ENCODE data around the gene ARMC9. TPM values are rescaled to one million over a fixed set of nuclear protein-coding genes. Genes with fewer than 3 reads are reported as not detected.
A peak's percentile ranks its signal among the peaks of the same experiment; 100 is the strongest.

ARMC9 gene
- total RNA-seq, 1 donor from 2014 or later: 178 TPM

DNA sequence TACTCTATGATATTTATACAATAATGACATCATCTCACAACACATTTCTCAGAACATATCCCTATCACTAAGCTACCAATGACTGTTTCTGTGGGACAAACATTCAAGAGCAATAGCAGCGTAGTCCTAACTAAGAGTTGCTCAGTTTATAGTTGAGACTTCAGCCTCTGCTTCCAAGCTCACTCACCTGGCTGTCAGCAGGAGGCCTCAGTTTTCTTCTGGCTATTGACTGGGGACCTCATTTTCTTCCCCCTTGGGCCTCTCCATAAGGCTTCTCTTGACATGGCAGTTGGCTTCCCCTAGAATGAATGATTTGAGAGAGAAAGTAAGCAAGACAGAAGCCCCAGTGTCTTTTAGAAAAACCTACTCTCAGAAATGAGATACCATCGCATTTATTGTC is 85.9 kb downstream of the ARMC9 start:
- Mint-ChIP-seq H3K36me3 (ENCODE audit: unreplicated experiment) (peaks cover 67% of the 10 kb centered on the region), H3K4me3 (ENCODE audit: unreplicated experiment) (no peak overlapping the region), H3K9me3 (ENCODE audit: unreplicated experiment) (no peaks in the 10 kb centered on the region), H3K27me3 (ENCODE audit: unreplicated experiment) (no peaks in the 10 kb centered on the region), H3K4me1 (ENCODE audit: unreplicated experiment) (no peaks in the 10 kb centered on the region), H3K27ac (ENCODE audit: unreplicated experiment) (no peak overlapping the region)
- TF ChIP-seq, protein P1, sequence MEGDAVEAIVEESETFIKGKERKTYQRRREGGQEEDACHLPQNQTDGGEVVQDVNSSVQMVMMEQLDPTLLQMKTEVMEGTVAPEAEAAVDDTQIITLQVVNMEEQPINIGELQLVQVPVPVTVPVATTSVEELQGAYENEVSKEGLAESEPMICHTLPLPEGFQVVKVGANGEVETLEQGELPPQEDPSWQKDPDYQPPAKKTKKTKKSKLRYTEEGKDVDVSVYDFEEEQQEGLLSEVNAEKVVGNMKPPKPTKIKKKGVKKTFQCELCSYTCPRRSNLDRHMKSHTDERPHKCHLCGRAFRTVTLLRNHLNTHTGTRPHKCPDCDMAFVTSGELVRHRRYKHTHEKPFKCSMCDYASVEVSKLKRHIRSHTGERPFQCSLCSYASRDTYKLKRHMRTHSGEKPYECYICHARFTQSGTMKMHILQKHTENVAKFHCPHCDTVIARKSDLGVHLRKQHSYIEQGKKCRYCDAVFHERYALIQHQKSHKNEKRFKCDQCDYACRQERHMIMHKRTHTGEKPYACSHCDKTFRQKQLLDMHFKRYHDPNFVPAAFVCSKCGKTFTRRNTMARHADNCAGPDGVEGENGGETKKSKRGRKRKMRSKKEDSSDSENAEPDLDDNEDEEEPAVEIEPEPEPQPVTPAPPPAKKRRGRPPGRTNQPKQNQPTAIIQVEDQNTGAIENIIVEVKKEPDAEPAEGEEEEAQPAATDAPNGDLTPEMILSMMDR (IDR thresholded peaks at IDR 0.05): no peak
- no peak for DNase-seq (ENCODE audit: extremely low spot score, unreplicated experiment)

DNA sequence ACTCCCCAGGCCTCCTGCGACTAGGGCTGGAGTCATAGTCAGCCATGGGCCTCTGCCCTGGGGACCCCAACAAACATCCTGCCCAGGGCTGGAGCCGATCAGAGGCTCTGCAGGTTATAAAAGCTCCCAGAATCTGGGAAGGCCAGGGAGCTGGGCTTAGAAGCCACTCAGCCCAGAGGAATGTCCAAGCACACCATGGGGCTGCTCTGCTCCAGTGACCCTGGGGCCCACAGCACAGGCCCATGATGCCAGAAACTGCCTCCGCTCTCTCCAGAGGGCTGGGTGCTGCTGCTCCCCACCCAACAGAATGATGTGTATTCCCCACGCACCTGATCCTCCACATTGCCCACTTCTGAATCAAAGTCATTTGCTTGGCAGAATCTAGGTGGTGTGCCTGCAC is 88.5 kb downstream of the ARMC9 start:
- H3K4me3 Mint-ChIP-seq (ENCODE audit: unreplicated experiment): no peak overlapping the region
- no peak overlapping the region for H3K27ac Mint-ChIP-seq (ENCODE audit: unreplicated experiment)
- peaks cover 55% of the 10 kb centered on the region for H3K36me3 Mint-ChIP-seq (ENCODE audit: unreplicated experiment)
- peak; percentile 54 for DNase-seq (ENCODE audit: extremely low spot score, unreplicated experiment)
- H3K4me1 Mint-ChIP-seq (ENCODE audit: unreplicated experiment): no peaks in the 10 kb centered on the region
- TF ChIP-seq, protein P1 (IDR thresholded peaks at IDR 0.05): no peak
- H3K9me3 Mint-ChIP-seq (ENCODE audit: unreplicated experiment): no peaks in the 10 kb centered on the region
- no peaks in the 10 kb centered on the region for H3K27me3 Mint-ChIP-seq (ENCODE audit: unreplicated experiment)

DNA sequence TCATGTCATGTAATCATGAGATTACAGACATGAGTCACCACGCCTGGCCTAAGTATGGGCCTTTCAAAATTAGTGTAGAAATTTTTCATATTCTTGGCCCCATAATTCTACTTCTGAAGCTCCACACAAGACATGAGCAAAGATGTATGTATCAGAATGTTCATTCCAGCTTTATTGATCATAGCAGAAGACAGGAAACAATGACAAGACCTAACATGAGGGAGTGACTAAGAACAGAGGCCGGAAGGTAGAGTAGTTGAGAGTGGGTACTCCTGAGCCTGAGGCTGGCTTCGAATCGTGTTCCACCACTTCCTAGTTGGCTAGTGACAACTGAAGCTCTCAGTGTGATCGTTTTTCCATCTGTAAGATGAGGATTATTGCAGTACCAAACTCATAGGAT is 89.3 kb downstream of the ARMC9 start:
- H3K9me3 Mint-ChIP-seq (ENCODE audit: unreplicated experiment): no peaks in the 10 kb centered on the region
- H3K4me1 Mint-ChIP-seq (ENCODE audit: unreplicated experiment): no peaks in the 10 kb centered on the region
- TF ChIP-seq, protein P1 (IDR thresholded peaks at IDR 0.05): no peak
- no peak overlapping the region for H3K27ac Mint-ChIP-seq (ENCODE audit: unreplicated experiment)
- no peak for DNase-seq (ENCODE audit: extremely low spot score, unreplicated experiment)
- H3K36me3 Mint-ChIP-seq (ENCODE audit: unreplicated experiment): peaks cover 53% of the 10 kb centered on the region
- no peaks in the 10 kb centered on the region for H3K27me3 Mint-ChIP-seq (ENCODE audit: unreplicated experiment)
- no peak overlapping the region for H3K4me3 Mint-ChIP-seq (ENCODE audit: unreplicated experiment)

DNA sequence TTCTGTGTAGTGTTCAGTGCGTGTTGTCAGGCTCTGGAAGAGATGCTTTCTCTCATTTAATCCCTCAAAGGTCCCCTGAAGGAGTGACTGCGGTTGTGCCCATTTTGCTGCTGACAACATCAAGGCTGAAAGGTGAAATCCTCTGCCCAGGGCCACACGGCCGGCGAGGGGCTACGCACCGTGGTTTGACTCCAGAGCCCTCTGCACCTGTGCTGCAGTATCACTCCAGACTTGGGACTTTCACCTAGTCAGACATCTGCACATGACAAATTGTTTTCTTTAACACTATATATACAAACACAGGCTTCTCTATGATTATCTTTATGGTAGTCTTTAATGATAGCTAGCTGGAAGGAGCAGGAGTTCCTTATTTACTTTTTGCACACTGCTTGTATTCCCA is 90.2 kb downstream of the ARMC9 start:
- TF ChIP-seq, protein P1 (IDR thresholded peaks at IDR 0.05): no peak
- H3K27ac Mint-ChIP-seq (ENCODE audit: unreplicated experiment): no peak overlapping the region
- peaks cover 54% of the 10 kb centered on the region for H3K36me3 Mint-ChIP-seq (ENCODE audit: unreplicated experiment)
- peak; percentile 65 for DNase-seq (ENCODE audit: extremely low spot score, unreplicated experiment)
- H3K9me3 Mint-ChIP-seq (ENCODE audit: unreplicated experiment): no peaks in the 10 kb centered on the region
- no peaks in the 10 kb centered on the region for H3K27me3 Mint-ChIP-seq (ENCODE audit: unreplicated experiment)
- H3K4me1 Mint-ChIP-seq (ENCODE audit: unreplicated experiment): no peaks in the 10 kb centered on the region
- H3K4me3 Mint-ChIP-seq (ENCODE audit: unreplicated experiment): no peak overlapping the region

DNA sequence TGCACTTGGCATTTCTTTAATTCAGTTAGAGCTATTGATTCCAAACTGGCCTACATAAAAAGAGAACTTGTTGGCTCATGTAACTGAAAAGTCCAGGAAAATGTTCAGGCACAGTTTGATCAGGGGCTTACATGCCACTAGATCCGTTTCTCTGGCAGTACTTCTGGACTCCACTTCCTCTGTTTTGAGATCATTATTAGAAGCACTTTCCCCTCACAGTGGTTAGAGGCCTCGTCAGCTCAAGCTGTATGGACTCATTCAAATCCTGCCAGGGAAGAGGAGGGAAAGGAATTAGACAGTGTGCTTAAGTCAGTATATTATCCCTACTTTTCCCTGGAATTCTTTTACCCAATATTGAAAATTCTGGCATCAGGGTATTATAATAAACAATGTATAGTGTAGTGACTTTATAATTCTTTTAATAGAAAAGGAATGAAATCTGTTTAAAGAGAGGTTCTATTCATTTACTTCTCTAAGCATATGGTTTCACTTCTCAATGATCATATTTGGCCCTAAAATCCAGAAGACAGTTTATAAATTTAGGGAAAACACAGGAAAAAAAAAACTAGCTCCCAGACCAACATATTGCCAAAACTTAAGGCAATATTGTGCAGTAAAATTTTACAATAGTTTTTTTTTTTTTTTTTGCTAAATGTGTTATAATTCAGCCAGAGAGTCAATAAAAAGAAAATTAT is 92.0 kb downstream of the ARMC9 start:
- H3K4me3 Mint-ChIP-seq (ENCODE audit: unreplicated experiment): no peak overlapping the region
- H3K27me3 Mint-ChIP-seq (ENCODE audit: unreplicated experiment): no peaks in the 10 kb centered on the region
- no peak for DNase-seq (ENCODE audit: extremely low spot score, unreplicated experiment)
- H3K36me3 Mint-ChIP-seq (ENCODE audit: unreplicated experiment): peaks cover 62% of the 10 kb centered on the region
- no peaks in the 10 kb centered on the region for H3K9me3 Mint-ChIP-seq (ENCODE audit: unreplicated experiment)
- H3K27ac Mint-ChIP-seq (ENCODE audit: unreplicated experiment): no peak overlapping the region
- TF ChIP-seq, protein P1 (IDR thresholded peaks at IDR 0.05): no peak
- H3K4me1 Mint-ChIP-seq (ENCODE audit: unreplicated experiment): no peaks in the 10 kb centered on the region

Data from osteocyte (in vitro differentiated cells).